HG03175 (cell line): Measurements from ENCODE around the gene ZNF33B.
"Not testable (repeated sequence)": the region's sequence is repeated elsewhere in the genome, so short reads cannot be mapped to it uniquely, and the experiment has no call there.

ENCODE experiments used
- ATAC-seq: cut with Tn5 transposase; IDR thresholded peaks from one replicate; pipeline ENCODE4 v1.9.1; 2021; ENCODE audit warnings: mild to moderate bottlenecking, moderate library complexity; ENCODE audit not compliant: unreplicated experiment

ZNF33B gene

GRCh38 chr10:42638055-42638820 lies at the start of gene ZNF33B:
TSS of gene ZNF33B (minus strand) at chr10:42638570. CDS start at chr10:42636928, 1,642 bp downstream.
- peak; percentile 95 for ATAC-seq

DNA sequence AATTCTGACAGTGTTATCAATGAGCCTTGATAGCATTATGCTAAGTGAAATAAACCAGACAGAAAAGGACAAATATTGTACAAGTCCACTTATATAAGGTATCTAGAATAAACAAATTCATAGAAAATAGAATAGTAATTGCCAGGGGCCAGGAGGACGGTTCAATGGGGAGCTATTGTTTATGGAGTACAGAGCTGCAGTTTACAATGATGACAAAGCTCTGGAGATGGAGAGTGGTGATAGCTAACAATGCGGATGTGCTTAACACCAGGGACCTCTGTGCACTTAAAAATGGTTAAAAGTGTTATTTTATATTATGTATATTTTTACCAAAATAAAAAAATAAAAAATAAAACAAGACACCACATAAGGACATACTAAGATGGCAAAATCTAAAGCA lies 46.1 kb upstream of the ZNF33B start:
- no peak for ATAC-seq

GRCh38 chr10:42680267-42680666 lies 41.9 kb upstream of the ZNF33B start:
- ATAC-seq = no peak

GRCh38 chr10:42665181-42665979 lies 27.0 kb upstream of the ZNF33B start:
- ATAC-seq = not testable (repeated sequence)

- no peak for ATAC-seq
These were observed 16.0 kb upstream of the ZNF33B start for GRCh38 chr10:42654419-42654818.

DNA sequence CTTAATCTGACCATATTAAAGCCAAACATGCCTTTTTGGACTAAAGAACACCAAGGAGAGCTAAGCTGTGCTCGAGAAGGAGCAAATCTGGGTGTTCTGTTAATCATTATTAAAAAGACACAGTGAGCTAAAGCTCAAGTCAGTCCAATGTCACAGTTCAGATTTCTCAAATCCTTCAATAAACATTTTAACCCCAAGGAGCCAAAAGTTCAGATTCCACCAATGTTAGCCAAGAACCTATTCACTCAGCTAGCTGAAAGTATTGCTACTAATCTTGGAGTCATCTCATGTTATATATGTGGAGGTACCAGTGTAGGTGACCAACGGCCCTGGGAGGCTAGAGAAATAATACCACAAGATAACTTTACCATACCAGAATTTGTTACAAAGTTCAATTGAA lies 14.5 kb upstream of the ZNF33B start:
- no peak for ATAC-seq

DNA sequence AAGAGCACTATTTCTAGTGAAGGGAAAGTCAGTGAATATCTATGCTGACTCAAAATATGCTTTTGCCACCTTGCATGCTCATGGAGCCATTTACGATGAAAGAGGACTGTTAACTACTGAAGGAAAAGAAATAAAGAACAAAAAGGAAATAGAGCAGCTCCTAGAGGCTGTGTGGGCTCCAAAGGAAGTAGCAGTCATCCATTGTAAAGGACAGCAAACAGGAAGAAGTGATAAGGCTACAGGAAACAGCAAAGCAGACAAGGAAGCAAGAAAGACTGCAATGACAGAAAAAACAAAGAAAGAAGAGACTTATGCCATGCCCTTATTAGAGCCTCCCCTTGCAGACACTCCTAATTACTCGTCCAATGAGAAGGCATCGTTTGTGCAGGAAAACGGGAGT lies 12.0 kb upstream of the ZNF33B start:
- ATAC-seq = no peak

DNA sequence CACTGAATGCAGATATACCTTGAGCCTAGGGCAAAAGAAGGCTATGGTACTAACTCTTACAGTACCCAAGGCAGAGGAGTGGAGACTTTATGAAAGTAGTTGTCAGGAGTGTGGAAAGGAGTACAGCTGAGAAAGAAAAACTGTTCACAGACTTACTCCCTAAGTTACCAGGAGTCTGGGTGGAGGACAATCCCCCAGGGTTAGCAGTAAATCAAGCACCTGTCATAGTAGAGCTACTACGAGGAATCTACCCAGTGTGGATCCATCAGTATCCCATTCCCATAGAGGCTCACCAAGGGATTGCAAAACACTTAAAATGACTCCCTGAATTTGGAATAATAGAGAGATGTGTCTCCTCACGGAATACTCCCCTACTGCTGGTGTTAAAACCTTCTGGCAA lies 10.1 kb upstream of the ZNF33B start:
- ATAC-seq = no peak

DNA sequence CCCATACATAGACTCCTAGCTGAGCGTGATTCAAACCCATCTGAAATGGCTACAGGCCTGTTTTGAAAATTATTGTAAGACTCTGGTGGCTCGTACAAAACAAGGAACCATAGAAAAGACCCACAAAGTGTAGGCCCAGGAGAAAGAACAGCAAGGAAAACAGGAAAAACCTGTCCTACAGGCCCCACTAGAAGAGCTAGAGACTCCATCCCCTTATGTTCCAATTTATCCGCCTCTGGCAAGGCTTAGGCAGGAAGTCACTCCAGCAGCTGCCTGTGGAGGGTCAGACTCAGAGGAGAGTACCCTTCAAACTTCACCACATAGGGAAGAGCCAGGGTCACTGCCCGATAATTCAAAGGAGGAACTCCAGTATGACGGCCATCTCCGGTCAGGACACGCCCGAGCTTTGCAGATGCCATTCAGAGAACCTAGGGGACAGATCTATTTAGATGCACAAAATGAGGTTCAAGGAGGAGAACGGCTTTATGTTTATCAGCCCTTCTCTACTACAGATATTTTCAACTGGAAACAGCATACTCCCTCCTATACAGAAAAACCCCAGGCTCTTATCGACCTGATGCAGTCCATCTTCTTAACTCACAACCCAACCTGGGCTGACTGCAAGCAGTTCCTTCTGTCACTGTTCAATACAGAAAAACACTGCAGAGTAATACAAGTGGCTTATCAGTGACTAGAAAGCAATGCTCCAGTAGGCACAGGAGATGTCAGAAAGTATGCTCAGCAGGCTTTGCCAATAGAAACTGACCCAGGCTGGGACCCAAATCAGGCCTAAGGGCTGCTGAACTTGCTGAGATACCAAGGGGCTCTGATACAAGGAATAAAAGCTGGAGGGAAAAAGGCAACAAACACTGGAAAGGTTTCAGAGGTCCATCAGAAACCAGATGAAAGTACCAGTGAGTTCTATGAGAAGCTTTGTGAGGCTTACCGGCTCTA lies 8.6 kb upstream of the ZNF33B start:
- no peak for ATAC-seq

DNA sequence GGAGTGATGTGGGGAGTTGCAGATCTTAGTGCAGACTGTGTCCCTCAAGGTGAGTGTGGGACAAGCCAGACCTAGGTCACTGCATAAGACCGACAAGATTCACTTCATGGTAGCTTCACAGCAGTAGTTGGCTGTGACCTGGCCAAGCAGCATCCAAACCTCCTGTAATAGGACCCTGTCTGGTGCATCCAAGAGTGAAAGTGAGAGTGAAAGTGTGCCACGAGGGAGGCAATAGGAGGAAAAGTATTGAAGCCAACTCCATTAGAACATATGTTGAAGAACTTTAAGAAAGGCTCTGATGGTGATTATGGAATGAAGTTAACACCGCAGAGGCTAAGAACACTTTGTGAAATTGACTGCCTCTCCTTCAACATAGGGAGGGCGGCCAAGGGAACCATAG lies 7.8 kb upstream of the ZNF33B start:
- ATAC-seq = no peak

DNA sequence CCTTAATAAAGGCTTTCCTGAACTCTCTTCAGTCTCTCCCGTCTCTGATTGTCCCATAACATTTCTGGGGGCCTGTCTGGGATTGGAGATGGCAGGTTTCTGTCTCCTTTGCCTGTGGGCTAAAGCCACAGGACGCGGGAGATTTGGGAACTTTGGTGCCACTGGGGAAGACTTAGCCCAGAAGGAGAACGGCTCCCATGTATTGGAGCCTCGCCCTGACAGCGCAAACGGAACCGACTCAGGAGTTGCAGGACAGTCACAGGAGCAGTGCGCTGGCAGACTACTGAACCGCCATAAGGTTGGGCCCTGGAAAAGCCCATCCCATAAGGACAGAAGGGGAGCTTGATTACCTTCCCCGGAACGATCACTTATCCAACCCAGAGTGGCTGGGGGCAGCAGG lies 7.1 kb upstream of the ZNF33B start:
- no peak for ATAC-seq

GRCh38 chr10:42645103-42645502 lies 6.7 kb upstream of the ZNF33B start:
- ATAC-seq = no peak

- ATAC-seq = no peak
These were observed 2.4 kb upstream of the ZNF33B start for GRCh38 chr10:42640610-42641229.

GRCh38 chr10:42638821-42639270 lies 476 bp upstream of the ZNF33B start:
- no peak for ATAC-seq

- ATAC-seq = no peak
These were observed 719 bp downstream of the ZNF33B start for GRCh38 chr10:42637648-42638054.

DNA sequence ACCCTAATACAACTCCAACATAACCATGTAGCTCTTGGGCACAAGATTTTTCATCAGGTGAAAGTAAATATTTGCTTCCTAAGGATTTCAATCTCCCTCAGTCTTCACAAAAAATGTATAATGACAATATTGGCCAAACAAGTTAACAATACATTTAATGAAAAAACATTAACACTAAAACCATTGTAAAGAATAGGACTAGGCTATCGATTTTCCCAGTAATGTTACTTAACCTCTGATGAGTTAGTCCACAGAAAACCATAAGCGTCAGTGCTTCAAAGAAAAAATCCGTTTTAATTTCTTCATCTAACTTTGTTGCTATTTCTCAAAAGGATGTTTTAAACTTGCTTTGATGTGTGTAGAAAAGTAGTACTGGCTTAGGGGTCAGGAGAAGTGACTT lies 1.2 kb downstream of the ZNF33B start:
- ATAC-seq = no peak

GRCh38 chr10:42635098-42635497 lies 3.3 kb downstream of the ZNF33B start:
- ATAC-seq = no peak

GRCh38 chr10:42632564-42632963 lies 5.8 kb downstream of the ZNF33B start:
- ATAC-seq = no peak

- ATAC-seq = no peak
These were observed 7.7 kb downstream of the ZNF33B start for GRCh38 chr10:42630537-42631134.

DNA sequence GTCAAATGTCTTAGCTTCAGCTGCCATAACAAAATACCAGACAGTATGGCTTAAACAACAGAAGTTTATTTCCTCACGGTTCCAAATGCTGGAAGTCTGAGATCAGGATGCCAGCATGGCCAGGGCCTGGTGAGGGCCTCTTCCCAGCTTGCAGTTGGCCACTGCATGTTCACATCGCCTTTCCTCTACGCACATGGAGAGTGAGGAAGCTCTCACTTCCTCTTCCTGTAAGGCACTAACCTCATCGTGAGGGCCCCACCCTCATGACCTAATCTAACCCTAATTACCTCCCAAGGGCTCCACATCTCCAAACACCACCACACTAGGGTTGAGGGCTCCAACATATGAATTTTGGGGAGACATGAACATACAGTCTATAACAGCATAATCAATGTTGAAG lies 14.4 kb downstream of the ZNF33B start:
- no peak for ATAC-seq
